Caco-2 (cell line): ENCODE data around the gene RASGEF1C. TPM values are rescaled to one million over a fixed set of nuclear protein-coding genes. Genes with fewer than 3 reads are reported as not detected.
A peak's percentile ranks its signal among the peaks of the same experiment; 100 is the strongest.

Experiments used
- BruUV-seq: library from RNA; stranded (reverse); fragments of 400-500 nt; replicated peaks from 2 replicates; lab custom pipeline; 2021; lab: Mats Ljungman, UMichigan
- CTCF ChIA-PET: fragments of 300-600 bp; sonication (Branson Sonifier 250); formaldehyde crosslinking; loops from one replicate; lab custom pipeline; 2022; ENCODE audit warnings: antibody characterized with exemption; lab: Charles Lee
- POLR2A ChIA-PET: fragments of 300-600 bp; sonication (Branson Sonifier 250); formaldehyde crosslinking; loops from one replicate; lab custom pipeline; 2022; ENCODE audit warnings: antibody characterized with exemption; lab: Charles Lee
- DNase-seq, 2 experiments: peaks; one replicate each; pipeline versions ENCODE4 v3.0.0 to v3.0.0-alpha.2; 2020 to 2022
- H3K27me3 ChIP-seq: replicated peaks from 2 replicates; pipeline ENCODE4 v1.6.0; 2011; ENCODE audit warnings: low read length; ENCODE audit not compliant: control insufficient read depth, insufficient read depth
- H3K36me3 ChIP-seq: 2 replicates; pipeline ENCODE4 v1.5.1; 2011; ENCODE audit warnings: low read length; ENCODE audit not compliant: control insufficient read depth, insufficient read depth
- H3K4me1 ChIP-seq: fragments of 250-450 bp; sonication (Bioruptor Pico); 2 replicates; pipeline ENCODE4 v1.5.1; 2020; ENCODE audit warnings: mild to moderate bottlenecking
- H3K4me3 ChIP-seq: 2 replicates; pipeline ENCODE4 v1.5.1; 2011; ENCODE audit warnings: low read depth, mild to moderate bottlenecking, control low read depth, low read length
- H3K9me3 ChIP-seq: fragments of 250-450 bp; sonication (Bioruptor Pico); 2 replicates; pipeline ENCODE4 v1.5.1; 2020; ENCODE audit warnings: mild to moderate bottlenecking, moderate library complexity
- H3K27ac Mint-ChIP-seq: one replicate; pipeline ENCODE4 v1.8.0; 2022; ENCODE audit warnings: mixed read lengths; ENCODE audit not compliant: unreplicated experiment
- H3K27me3 Mint-ChIP-seq: one replicate; pipeline ENCODE4 v1.8.0; 2022; ENCODE audit warnings: mixed read lengths; ENCODE audit not compliant: insufficient read depth, unreplicated experiment
- H3K36me3 Mint-ChIP-seq: one replicate; pipeline ENCODE4 v1.8.0; 2022; ENCODE audit warnings: mild to moderate bottlenecking, mixed read lengths; ENCODE audit not compliant: insufficient read depth, unreplicated experiment
- H3K4me1 Mint-ChIP-seq: one replicate; pipeline ENCODE4 v1.8.0; 2022; ENCODE audit warnings: low read depth, mixed read lengths; ENCODE audit not compliant: unreplicated experiment
- H3K4me3 Mint-ChIP-seq: one replicate; pipeline ENCODE4 v1.8.0; 2022; ENCODE audit warnings: mild to moderate bottlenecking, moderate library complexity, mixed read lengths; ENCODE audit not compliant: unreplicated experiment
- H3K9me3 Mint-ChIP-seq: one replicate; pipeline ENCODE4 v1.8.0; 2022; ENCODE audit warnings: mixed read lengths; ENCODE audit not compliant: unreplicated experiment
- CTCF ChIP-seq, 2 experiments: fragments of 200-600 bp in 1 of 2; IDR thresholded peaks; 1 replicate in 1 of 2; 2 replicates in 1 of 2; pipeline versions ENCODE4 v1.5.1 to v1.8.0; 2011 to 2022; ENCODE audit warnings: antibody characterized with exemption in 1 of 2, control low read depth in 1 of 2, inconsistent platforms in 1 of 2, low read depth in 1 of 2, low read length in 1 of 2, mild to moderate bottlenecking in 1 of 2, moderate library complexity in 1 of 2; ENCODE audit not compliant: insufficient read depth in 1 of 2, severe bottlenecking in 1 of 2, unreplicated experiment in 1 of 2
- intact Hi-C: fragments of 100-400 bp; cut with micrococcal nuclease; formaldehyde crosslinking; loops from one replicate; pipeline ENCODE4 v1.10.0; 2022; ENCODE audit not compliant: unreplicated experiment
- total RNA-seq: library from RNA; stranded (reverse); gene quantifications from 2 replicates; pipeline ENCODE4 v1.2.3, GENCODE V29; 2022

Gene RASGEF1C
- total RNA-seq, 1 experiment from 2014 or later = not detected

GRCh38 chr5:180071531-180072255, 137.3 kb downstream of the RASGEF1C start, which contains the start of gene RNF130:
TSS of gene RNF130 (minus strand) at chr5:180071759. CDS start at chr5:180071702, 57 bp downstream.
- intact Hi-C loops = loop anchor here (1.0 kb wide), 1 partner anchor 19 kb away; no protein-coding TSS in a partner anchor
- Histone ChIP-seq H3K9me3 (peaks cover 5% of the 10 kb centered on the region; the same call in 1 of the 2 replicates), H3K36me3 (no peaks in the 10 kb centered on the region), H3K27me3 (no peaks in the 10 kb centered on the region; the same call in 1 of the 2 replicates), H3K4me1 (peaks cover 12% of the 10 kb centered on the region; the same call in 1 of the 2 replicates), H3K4me3 (peak within 1 kb of the TSS; percentile 95)
- peaks cover 6% of the 10 kb centered on the region for H3K4me1 Mint-ChIP-seq
- H3K27ac Mint-ChIP-seq = peak within 1 kb of the TSS; percentile 63
- peaks cover 21% of the 10 kb centered on the region for H3K36me3 Mint-ChIP-seq
- TF ChIP-seq CTCF (IDR thresholded peaks at IDR 0.05; ENCODE audit: insufficient read depth in 1 of 2, low read depth in 1 of 2, low read length in 1 of 2, severe bottlenecking in 1 of 2, unreplicated experiment in 1 of 2) = no peak
- H3K4me3 Mint-ChIP-seq = peak within 1 kb of the TSS; percentile 90
- CTCF ChIA-PET = no interaction called here
- POLR2A ChIA-PET = interaction anchor here (0.5 kb wide), 1 partner anchor 281 kb away, joined by 6 read pairs; the partner anchor contains the start of gene GFPT2
- peak; percentile 91 to 97 for DNase-seq
- no peaks in the 10 kb centered on the region for H3K9me3 Mint-ChIP-seq
- peaks cover 11% of the 10 kb centered on the region for H3K27me3 Mint-ChIP-seq
- BruUV-seq = no TSS peak

- H3K27me3 Mint-ChIP-seq = peaks cover 11% of the 10 kb centered on the region
- no peaks in the 10 kb centered on the region for H3K9me3 Mint-ChIP-seq
- intact Hi-C loops = no loop called here
- Histone ChIP-seq H3K4me1 (peaks cover 12% of the 10 kb centered on the region; the same call in 1 of the 2 replicates), H3K27me3 (no peaks in the 10 kb centered on the region; the same call in 1 of the 2 replicates), H3K9me3 (peaks cover 5% of the 10 kb centered on the region; the same call in 1 of the 2 replicates), H3K4me3 (peak overlapping the region; percentile 95), H3K36me3 (no peaks in the 10 kb centered on the region)
- H3K4me1 Mint-ChIP-seq = peaks cover 6% of the 10 kb centered on the region
- peak overlapping the region; percentile 90 for H3K4me3 Mint-ChIP-seq
- CTCF ChIA-PET = no interaction called here
- no peak for TF ChIP-seq CTCF (IDR thresholded peaks at IDR 0.05; ENCODE audit: insufficient read depth in 1 of 2, low read depth in 1 of 2, low read length in 1 of 2, severe bottlenecking in 1 of 2, unreplicated experiment in 1 of 2)
- POLR2A ChIA-PET = interaction anchor here (0.5 kb wide), 1 partner anchor 282 kb away, joined by 6 read pairs; the partner anchor contains the start of gene GFPT2
- BruUV-seq = no TSS peak
- peak overlapping the region; percentile 63 for H3K27ac Mint-ChIP-seq
- no peak for DNase-seq
- peaks cover 21% of the 10 kb centered on the region for H3K36me3 Mint-ChIP-seq
Observed at GRCh38 chr5:180070756-180071530, 138.1 kb downstream of the RASGEF1C start.
